GM19238 (cell line): ENCODE measurements around the gene FTL.
"Not testable (repeated sequence)": the region's sequence is repeated elsewhere in the genome, so short reads cannot be mapped to it uniquely, and the experiment has no call there.

ENCODE experiments used
- DNase-seq: peaks from one replicate; pipeline ENCODE4 v3.0.0; 2011; ENCODE audit warnings: low spot score; ENCODE audit not compliant: insufficient read length

Gene FTL

GRCh38 chr19:48965040-48965805 is at the start of gene FTL:
TSS of gene FTL (plus strand) at chr19:48965309. CDS start at chr19:48965508, 199 bp downstream.
- peak; percentile 94 for DNase-seq

DNA sequence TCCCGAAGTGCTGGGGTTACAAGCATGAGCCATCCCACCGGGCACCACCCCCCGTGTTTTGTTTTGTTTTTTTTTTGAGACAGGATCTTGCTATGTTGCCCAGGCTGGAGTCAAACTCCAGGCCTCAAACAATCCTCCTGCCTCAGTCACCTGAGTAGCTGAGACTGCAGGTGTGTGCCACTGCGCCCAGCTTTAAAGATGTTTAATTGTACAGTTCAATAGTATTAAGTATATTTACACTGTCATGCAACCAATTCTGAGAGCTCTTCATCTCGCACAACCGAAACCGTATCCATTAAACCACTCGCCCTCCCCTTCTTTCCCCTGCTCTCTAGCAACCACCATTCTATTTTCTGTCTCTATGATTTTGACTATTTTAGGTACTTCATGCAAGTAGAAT is 49.4 kb upstream of the FTL start:
- DNase-seq = no peak

- no peak for DNase-seq
Measured at GRCh38 chr19:48918071-48918470, 47.0 kb upstream of the FTL start.

DNA sequence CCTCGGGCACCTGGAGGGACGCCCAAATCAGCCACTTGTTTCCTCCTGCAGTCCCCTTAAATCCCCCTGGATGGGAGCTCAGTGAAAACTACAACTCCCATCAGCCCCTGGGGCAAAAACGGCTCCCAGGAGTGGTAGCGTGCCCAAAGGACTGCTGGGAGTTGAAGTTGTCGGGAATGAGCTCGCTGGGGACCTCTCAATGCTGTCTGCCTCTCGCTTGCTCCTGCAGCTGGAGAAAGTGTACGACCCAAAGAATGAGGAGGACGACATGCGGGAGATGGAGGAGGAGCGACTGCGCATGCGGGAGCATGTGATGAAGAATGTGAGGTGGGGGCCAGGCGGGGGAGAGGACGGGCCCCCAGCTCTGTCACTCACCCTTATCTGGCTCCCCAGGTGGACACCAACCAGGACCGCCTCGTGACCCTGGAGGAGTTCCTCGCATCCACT is 46.3 kb upstream of the FTL start:
- DNase-seq = no peak

GRCh38 chr19:48919271-48919670 is 45.8 kb upstream of the FTL start:
- DNase-seq = not testable (repeated sequence)

- DNase-seq = no peak
Measured at GRCh38 chr19:48920949-48921348, 44.2 kb upstream of the FTL start.

DNA sequence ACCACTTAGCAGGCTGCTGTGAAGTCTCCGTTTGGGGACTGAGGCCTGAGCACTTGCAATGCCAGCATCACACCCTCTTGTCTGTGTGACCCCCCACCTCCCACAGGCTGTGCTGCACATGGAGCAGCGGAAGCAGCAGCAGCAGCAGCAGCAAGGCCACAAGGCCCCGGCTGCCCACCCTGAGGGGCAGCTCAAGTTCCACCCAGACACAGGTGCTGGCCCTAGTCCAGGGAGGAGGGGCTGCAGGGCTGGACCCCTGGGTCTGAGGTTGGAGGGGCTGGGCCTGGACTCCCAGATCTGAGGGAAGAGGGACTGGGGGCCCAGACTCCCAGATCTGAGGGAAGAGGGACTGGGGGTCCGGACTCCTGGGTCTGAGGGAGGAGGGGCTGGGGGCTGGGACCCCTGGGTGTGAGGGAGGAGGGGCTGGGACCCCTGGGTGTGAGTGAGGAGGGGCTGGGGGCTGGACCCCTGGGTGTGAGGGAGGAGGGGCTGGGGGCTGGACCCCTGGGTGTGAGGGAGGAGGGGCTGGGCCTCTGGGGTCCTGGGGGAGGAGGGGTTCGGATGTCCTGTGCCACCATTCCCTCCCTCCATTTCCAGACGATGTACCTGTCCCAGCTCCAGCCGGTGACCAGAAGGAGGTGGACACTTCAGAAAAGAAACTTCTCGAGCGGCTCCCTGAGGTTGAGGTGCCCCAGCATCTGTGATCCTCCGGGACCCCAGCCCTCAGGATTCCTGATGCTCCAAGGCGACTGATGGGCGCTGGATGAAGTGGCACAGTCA is 43.2 kb upstream of the FTL start:
- no peak for DNase-seq

GRCh38 chr19:48922548-48923490 is 42.3 kb upstream of the FTL start:
- DNase-seq = no peak

DNA sequence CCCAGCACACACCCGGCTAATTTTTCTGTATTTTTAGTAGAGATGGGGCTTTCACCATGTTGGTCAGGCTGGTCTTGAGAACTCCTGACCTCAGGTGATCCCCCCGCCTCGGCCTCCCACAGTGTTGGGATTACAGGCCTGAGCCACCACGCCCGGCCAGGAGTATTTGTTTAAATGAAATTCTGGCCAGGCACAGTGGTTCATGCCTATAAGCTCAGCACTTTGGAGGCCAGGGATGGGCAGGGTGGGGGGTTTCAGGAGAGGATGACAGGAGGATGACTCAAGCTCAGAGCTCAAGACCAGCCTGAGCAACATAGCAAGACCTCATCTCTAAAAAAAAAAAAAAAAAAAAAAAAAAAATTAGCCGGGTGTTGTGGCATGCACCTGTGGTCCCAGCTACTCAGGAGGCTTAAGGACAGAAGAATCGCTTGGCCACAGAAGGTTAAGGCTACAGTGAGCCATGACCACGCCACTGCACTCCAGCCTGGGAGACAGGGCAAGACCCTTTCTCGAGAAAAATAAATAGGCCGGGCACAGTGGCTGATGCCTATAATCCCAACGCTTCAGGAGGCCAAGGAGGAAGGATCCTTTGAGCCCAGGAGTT is 39.8 kb upstream of the FTL start:
- DNase-seq = no peak

DNA sequence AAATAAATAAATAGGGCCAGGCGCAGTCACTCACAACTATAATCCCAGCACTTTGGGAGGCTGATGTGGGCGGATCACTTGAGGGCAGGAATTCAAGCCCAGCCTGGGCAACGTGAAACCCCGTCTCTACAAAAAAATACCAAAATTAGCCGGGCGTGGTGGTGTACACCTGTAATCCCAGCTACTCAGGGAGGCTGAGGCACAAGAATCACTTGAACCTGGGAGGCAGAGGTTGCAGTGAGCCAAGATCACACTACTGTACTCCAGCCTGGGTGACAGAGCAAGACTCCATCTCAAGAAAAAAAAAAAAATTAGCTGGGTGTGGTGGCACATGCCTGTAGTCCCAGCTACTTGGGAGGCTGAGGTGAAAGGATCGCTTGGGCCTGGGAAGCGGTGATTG is 39.2 kb upstream of the FTL start:
- DNase-seq = not testable (repeated sequence)

DNA sequence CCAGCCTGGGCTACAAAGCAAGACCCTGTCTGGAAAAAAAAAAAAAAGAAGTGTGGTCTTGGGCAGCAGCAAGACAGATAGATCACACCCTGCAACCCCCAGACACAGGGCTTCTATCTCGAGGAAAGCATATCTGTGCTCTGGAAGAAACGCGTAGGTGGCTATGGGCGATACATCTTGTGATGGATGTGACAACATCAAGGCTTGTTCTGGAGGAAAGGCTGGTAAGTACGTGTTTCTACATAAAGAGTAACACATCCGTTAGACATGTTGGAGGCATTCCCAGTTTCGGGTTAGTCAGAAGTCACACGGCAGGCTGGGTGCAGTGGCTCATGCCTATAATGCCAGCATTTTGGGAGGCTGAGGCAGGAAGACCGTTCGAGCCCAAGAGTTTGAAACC is 38.2 kb upstream of the FTL start:
- no peak for DNase-seq

DNA sequence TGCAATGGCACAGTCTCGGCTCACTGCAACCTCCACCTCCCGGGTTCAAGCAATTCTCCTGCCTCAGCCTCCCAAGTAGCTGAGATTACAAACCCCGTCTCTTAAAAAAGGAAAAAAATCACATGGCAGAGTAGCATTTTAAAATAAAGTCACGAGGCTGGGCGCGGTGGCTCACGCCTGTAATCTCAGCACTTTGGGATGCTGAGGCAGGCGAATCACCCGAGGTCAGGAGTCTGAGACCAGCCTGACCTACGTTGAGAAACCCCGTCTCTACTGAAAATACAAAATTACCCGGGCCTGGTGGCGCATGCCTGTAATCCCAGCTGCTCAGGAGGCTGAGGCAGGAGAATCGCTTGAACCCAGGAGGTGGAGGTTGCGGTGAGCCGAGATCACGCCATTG is 37.4 kb upstream of the FTL start:
- not testable (repeated sequence) for DNase-seq

DNA sequence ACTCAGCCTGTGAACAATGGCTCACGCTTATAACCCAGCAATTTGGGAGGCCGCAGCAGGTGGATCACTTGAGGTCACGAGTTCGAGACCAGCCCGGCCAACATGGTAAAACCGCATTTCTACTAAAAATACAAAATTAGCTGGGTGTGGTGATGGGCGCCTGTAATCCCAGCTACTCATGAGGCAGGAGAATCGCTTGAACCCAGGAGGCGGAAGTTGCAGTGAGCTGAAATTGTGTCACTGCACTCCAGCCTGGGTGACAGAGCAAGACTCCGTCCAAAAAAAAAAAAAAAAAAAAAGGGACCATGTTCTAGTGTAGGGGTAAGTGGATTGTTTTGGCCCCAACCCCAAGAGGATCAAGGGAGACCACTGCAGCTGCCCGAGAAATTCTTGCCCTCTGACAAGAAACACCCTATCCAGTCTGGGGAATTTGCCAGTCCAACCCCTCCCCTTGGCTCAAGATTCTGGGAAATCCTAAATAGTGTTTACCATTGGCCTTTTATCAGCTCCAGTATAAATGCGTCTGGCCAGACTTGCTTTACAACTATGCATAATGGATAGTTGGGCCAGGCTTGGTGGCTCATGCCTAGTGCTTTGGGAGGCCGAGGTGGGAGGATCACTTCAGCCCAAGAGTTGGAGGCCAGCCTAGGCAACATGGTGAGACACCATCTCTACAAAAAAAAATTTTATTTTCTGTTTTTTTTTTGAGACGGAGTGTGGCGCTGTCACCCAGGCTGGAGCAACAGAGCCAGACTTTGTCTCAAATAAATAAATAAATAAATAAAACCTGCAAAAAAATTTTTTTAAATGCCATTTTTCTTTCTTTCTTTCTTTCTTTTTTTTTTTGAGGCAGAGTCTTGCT is 36.7 kb upstream of the FTL start:
- DNase-seq = no peak

DNA sequence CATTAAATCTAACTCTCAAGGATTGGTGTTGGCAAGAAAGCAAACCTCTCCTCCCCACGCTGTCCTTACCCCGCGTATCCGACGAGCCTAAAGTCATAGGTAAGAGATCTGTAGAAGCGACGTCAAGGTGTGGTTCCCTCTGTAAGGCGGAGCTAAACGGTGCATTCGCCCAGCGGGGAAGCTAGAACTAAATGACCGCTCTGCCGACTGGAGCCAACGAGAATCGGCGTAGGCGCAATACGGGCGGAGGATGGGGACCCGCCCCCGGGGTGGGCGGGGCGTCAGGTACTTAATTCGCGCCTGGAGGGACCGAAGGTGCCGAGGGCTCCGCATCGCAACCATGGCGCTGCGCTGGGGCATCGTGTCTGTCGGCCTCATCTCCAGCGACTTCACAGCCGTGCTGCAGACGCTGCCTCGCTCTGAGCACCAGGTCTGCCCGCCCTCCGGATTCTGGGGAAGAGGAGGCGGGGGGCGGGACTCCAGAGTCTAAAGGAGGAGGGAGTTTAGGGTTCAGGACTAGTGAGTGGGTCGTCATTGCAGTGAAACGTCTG is 31.7 kb upstream of the FTL start, which contains the start of gene DHDH:
DHDH (plus strand) TSS at position 318 of the 551 bp plus-strand sequence; CDS start at position 341, 23 bp downstream.
- peak; percentile 60 for DNase-seq

- no peak for DNase-seq
Measured at GRCh38 chr19:48934837-48935236, 30.3 kb upstream of the FTL start.

- DNase-seq = no peak
Measured at GRCh38 chr19:48935864-48936263, 29.2 kb upstream of the FTL start.

GRCh38 chr19:48938256-48938655 is 26.9 kb upstream of the FTL start:
- no peak for DNase-seq

GRCh38 chr19:48940902-48941301 is 24.2 kb upstream of the FTL start:
- DNase-seq = no peak

DNA sequence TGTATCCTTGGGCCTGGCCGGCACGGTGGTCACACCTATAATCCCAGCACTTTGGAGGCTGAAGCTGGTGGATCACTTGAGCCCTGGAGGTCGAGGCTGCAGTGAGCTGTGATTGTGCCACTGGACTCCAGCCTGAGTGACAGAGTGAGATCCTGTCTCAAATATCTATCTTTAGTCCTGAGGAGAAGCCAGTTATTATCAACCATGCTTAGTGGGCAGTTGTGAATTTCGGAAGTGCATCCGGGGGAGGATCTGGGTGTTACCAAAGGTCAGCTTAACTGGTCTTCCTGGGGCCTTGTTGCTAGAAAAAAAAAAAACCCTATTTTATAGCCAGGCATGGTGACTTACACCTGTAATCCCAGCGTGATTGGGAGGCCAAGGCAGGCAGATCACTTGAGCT is 22.0 kb upstream of the FTL start:
- no peak for DNase-seq

- no peak for DNase-seq
Measured at GRCh38 chr19:48945415-48945814, 19.7 kb upstream of the FTL start.
